ENCODE results near the gene GAB4.

GAB4 gene

DNA sequence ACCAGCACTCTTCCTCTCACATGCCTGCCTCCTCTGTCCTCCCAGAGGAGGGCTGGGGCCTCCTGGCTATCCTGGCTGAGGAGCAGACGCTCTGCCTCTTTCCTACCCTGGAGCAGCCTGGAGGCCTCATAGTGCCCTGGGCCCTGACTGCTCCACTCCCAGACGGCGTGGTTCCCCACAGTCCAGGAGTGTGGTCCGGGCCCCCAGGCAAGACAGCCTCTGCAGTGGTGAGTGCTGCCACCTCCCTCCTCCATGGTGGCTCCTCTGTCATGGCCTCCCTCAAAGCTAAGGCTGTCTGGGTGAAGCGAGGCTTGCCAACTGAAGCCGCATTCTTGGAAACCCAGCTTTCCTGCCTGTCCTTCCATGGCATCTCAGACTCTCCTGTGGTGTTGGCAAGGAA lies 19.8 kb downstream of the GAB4 start:
- DNase-seq (ENCODE audit: extremely low read depth in 1 of 2, low read depth in 1 of 2): no peak

DNA sequence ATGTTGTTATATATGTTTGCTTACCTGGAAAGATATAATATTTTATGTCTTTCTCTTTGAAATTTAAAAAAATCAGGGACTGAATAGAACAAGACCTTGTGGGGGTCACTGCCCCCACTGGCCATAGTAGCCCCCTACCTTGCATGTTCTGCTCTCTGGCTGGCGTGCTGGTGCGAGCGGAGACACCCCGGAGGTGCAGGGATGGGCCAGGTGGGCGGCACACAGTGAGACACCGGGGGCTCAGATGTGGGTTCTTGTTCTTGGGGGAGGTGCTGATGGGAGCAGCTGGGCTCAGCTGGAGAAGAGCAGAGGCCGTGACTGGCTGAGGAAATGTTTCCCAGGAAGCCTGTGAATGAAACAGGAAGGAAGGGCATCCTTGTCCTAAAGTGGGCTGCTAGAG lies 20.2 kb downstream of the GAB4 start:
- no peak for DNase-seq (ENCODE audit: extremely low read depth in 1 of 2, low read depth in 1 of 2)

DNA sequence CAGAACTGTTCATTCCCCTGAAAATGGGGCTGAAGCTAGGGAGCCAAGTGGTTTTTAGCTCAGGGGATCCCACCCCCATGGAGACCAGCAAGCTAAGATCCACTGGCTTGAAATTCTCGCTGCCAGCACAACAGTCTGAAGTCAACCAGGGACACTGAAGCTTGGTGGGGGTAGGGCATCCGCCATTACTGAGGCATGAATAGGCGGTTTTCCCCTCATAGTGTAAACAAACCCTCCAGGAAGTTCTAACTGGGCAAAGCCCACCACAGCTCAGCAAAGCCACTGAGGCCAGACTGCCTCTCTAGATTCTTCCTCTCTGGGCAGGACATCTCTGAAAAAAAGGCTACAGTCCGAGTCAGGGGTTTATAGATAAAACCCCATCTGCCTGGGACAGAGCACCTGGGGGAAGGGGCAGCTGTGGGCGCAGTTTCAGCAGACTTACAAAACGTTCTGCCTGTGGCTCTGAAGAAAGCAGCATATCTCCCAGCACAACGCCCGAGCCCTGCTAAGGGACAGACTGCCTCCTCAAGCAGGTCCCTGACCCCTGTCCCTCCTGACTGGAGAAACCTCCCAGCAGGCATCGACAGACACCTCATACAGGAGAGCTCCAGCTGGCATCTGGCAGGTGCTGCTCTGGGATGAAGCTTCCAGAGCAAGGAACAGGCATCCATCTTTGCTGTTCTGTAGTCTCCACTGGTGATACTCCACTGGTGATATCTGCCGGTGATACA lies 32.7 kb downstream of the GAB4 start:
- no peak for DNase-seq (ENCODE audit: extremely low read depth in 1 of 2, low read depth in 1 of 2)

DNA sequence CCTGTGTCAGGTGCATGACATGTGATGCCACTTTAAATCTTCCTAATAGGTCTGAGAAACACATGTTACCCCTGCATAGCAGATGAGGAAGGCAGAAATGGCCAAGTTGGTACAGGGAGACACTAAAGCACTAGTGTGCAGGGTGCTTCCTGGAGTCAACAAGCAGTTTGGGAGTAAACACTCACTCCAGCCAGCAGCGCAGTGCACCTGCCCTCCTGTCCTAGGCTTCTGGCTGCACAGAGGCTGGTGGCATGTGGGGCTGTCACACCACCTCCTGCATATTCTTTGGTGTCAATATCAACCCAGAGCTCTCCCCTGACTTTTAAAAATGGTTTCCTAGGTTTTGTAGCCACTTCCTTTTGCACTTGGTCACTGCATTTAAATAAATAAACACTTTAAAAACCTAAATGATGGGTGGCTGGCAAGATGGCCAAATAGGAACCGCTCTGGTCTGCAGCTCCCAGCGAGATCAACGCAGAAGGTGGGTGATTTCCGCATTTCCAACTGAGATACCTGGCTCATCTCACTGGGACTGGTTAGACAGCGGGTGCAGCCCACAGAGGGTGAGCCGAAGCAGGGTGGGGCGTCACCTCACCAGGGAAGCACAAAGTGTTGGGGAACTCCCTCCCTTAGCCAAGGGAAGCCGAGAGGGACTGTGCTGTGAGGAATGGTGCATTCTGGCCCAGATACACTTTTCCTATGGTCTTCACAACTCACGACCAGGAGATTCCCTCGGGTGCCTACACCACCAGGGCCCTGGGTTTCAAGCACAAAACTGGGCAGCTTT lies 33.5 kb downstream of the GAB4 start:
- DNase-seq (ENCODE audit: extremely low read depth in 1 of 2, low read depth in 1 of 2): no peak

DNA sequence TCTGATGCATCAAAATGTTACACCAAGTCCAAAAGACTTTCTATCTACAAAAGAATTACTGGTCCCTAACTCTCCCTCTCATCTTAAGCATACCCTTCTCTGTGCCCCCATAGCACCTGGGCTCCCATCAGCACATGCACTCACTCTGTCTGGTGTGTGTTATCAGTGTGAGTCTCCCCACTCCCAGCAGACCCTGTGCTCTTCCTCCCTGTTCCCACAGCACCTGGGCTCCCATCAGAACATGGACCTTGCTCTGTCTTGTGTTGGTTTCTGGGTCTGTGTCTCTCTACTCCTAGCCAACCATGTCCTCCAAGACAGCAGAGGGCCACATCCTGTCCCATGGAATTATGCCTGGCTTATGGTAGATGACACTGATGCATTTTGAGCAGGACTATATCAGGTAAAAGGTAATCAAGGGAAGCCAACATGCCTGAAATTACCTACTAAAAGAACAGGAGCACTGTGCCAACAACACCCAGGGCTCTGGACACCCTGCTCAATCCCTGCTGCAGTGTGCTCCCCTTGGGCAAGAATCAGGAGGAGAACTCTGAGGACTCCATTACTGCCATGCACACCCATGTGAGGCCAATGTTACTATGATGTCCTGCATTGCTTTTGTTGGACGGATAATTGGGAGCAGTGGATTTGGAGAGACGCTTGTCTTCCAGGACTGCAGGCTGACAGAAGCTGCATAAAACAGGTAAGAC lies 34.3 kb downstream of the GAB4 start:
- no peak for DNase-seq (ENCODE audit: extremely low read depth in 1 of 2, low read depth in 1 of 2)

DNA sequence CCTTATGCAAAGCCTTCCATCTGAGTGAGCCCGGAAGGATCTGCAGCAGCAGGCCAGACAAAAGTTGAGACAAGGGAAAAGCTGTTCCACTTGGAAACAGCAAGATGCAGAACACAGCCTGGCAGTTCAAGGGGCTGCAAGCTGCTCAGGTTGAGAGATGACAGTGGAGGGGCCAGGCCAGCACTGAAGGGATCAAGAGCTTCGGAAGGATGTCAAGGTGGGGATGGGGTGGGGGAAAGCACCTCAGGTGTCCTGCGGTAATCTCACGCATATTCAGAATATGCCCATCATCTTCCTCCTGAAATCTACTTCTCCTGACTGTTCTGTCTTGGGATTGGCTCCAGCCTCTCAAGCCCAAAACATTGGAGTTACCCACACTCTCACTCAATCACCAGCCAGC lies 35.7 kb downstream of the GAB4 start:
- DNase-seq (ENCODE audit: extremely low read depth in 1 of 2, low read depth in 1 of 2): no peak

DNA sequence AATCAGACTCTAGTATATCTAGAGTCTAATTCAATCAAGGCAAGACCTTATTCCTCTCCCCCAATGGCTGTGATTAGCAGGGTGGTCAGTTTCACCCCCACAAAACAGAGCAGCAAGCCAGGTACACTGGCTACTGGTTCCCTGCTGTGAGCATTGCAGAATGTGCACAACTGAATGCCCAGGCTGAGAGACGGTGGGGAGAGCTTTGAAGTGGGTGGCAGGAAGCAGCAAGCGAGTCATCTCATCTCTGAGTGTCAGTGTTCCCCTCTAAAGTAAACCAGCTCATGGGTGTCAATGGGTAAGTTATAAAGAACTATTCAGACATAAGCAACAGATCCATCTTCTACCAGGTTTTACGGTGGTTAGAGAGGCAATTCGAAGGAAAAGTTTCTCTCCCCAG lies 37.6 kb downstream of the GAB4 start:
- DNase-seq (ENCODE audit: extremely low read depth in 1 of 2, low read depth in 1 of 2): no peak

DNA sequence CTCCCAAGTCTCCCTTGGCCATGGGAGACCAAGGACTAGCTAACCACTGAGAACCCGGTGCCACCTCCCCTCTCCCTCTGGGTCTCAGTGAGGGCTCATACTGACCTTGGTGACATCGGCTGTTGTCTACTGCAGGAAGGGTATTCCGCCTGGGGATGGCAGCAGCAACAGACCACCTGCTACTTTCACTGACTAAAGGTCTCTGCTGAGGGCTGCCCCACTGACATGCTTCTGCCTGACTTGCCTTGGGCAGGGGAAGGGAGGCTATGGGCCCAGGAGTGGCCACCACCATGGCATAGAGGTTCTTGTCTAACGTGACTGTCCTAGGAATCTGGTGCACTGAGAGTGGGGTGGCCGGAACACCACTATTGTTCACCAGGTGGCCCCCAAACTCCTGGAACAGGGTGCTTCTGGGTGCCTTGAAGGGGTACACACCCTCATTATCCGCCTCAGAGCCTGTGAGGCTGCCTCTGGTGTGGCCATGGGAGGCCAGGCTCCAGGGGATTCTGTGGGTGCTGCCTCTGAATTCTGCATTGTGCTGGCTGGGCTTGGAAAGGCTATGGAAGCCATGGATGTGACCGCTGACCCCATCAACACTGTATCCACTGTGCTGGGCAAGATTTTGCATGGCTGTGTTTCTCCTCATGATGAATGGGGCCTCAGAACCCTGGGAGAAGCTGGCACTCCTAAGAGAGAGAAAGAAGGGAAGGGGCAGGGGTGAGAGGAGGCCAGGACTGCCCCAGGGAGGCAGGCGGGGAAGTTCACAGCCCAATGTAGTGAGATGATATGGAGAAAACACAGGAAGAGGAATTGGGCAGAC lies 38.3 kb downstream of the GAB4 start:
- DNase-seq (ENCODE audit: extremely low read depth in 1 of 2, low read depth in 1 of 2): no peak

DNA sequence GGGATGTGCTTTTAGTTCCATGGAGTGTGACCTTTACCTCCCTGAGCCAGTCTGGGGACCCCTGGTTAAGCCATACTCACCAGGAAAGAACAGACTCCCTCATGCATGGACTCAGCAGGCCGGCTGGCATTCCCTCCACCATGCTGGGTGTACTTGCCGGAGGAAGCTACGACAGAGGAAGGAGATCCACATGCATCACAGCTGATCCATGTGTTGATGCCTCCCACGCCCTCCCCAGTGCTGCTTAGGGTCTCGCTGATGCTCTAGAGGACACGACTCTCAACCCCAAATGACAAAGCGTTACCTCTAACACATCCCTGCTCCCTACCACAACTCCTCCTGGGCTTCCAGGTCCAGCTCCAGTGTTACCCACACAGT lies 39.8 kb downstream of the GAB4 start:
- DNase-seq (ENCODE audit: extremely low read depth in 1 of 2, low read depth in 1 of 2): no peak

DNA sequence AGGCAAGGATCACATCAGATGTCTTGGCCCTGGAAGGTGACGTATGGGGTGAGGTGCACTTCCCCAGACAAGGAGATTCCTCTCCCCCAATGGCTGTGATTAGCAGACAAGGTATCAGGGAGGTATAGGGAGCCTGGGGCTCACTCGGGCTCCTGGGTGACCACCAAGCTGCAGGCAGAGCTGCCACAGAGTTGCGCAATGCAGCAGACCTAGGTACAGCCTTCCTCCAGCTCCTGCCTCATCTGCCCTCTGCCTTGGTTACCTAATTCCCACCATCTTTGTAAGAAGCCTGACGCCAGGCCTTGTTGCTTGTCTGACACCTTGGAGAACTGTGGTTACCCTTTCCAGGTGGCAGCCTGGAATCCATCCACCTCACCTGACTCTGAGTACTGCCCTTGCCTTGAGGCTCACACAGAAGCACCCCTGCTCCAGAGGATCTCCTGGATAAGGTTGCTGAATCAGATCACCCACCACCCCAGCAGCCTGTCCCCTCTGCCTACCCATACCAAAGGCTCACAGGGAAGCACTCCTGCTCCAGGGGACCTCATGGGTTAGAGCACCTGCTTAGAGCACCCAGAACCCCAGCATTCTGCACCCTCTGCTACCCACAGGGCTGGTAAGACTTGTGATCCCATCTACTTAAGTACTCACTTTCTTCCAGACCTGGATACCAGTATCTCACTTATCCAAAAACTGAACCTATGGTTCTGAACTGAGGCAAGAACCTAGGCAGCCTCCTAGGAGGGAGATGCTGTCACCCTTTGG lies 40.4 kb downstream of the GAB4 start:
- DNase-seq (ENCODE audit: extremely low read depth in 1 of 2, low read depth in 1 of 2): no peak

DNA sequence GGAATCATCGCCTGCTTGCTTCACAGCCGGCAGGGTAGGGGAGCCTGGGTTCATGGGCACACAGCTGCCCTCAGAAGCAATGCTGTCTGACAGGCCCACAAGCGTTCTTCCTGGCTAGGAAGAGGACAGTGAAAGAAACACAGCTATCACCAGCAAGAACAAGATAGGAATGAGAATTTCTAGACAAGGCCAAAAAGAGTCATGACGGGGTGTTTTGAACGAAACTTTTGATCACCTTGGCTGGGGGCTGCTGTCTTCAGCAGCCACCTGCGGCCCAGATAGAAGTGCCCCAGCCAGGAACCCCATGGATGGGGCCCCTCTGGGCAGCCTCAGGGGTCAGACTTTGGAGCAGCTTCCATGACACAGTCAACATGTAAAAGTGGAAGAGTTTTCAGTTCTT lies 41.8 kb downstream of the GAB4 start:
- DNase-seq (ENCODE audit: extremely low read depth in 1 of 2, low read depth in 1 of 2): no peak

DNA sequence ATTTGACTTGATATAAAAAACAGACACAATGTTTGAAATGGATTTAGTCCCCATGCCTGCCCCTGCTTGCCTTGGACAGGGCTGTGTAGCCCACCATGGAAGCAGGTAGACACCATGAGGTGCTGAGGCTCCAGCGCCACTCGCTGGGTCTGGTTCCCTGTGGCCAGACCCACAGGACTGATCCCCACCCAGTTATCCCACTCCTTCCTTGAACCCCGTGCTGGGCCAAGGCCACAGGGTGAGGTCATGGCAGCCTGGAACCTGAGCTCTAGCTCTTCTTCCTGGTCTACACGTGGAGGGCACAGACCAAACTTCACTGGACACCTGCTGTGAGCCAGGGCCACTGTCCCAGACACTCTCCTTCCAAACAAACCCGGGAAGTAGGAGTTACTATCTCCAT lies 42.5 kb downstream of the GAB4 start:
- DNase-seq (ENCODE audit: extremely low read depth in 1 of 2, low read depth in 1 of 2): no peak

DNA sequence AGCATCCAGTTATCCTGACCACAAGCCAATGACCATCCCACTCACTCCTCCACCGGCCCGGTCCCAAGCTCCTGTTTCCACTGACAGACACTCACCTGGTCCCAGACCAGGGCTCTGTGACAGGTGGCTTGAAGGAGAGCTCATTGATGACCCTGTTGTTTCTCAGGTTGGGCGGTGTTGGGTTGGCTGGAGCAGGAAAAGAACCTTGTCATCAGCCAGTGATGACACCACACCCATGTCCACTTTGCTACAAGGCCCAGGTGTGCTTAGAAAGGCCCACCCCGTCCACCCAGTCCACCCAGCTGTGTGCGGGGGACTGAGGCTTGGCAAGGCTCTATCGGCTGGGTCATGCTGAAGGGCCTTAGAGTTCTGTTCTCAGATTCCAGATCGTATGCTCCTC lies 42.9 kb downstream of the GAB4 start:
- DNase-seq (ENCODE audit: extremely low read depth in 1 of 2, low read depth in 1 of 2): no peak

DNA sequence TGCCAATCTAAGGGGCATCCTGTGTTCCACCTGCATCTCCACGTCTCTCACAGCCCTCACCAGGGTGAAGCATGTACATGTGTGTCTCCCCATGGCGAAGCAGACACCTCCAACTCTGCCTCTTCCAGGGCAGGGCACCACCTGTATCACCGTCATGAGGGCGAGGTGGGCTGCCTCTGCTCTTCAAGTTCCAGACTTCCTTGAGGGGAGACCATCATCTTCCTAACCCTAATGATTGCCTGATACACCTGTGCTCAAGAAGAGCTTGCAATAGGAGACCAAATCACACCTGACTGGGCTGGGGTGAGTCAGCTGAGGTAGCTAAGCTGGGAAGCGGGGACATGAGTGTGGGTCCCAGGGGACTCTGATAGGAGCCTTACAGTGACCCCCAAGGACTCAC lies 43.7 kb downstream of the GAB4 start:
- DNase-seq (ENCODE audit: extremely low read depth in 1 of 2, low read depth in 1 of 2): no peak

DNA sequence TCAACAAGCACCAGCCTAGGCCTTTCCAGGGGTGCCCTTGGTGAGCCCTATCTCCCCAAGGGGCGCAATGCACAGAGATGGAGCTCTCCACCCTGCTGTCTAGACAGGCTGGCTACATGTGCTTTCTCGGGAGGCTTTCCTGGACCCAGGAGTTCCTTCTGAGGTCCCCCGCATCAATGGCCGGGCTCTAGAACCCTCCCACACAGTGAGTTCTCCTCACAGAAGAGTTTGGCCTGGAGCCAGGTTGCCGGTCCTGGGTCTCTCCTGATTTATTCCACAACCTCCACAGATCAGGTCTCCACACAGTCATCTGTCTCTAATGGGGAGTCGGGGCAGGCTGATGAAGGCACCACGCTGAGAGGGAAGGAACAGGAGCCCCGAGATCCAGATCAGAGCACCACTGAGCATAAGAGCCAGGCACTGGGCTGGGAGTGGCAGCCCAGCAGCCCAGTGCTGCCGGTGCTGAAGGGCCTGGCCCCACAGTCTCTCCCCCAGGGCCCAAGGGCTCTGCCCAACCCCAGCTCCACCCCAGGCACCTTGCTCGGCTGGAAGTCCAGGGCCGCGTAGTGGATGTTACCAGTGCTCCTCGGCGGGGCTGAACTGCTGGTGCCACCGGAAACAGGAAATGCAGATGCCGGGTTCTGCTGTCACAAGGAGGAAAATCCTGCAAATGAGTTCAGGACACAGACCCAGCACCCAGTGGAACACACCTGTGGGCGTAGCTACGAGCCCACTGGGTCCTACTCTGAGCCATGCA lies 44.7 kb downstream of the GAB4 start:
- no peak for DNase-seq (ENCODE audit: extremely low read depth in 1 of 2, low read depth in 1 of 2)

DNA sequence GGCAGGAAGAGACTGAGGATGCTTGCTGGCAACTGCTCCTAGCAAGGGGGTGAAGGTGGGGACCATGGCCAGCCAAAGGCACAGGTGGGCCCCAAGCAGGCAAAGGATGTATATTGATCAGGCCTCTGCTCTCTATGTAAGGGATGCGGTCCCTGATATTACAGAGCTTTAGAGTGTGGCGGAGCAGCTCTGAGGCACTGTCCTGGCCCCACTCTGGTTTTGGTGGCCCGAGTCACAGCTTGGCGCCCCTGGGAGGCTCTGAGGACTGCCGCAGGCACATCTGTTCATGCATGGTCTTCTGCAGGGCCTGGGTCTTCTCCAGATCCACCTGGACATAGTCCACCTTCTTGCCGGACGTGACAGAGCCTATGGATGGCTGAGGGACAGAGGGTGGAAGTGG lies 45.5 kb downstream of the GAB4 start:
- DNase-seq (ENCODE audit: extremely low read depth in 1 of 2, low read depth in 1 of 2): no peak

DNA sequence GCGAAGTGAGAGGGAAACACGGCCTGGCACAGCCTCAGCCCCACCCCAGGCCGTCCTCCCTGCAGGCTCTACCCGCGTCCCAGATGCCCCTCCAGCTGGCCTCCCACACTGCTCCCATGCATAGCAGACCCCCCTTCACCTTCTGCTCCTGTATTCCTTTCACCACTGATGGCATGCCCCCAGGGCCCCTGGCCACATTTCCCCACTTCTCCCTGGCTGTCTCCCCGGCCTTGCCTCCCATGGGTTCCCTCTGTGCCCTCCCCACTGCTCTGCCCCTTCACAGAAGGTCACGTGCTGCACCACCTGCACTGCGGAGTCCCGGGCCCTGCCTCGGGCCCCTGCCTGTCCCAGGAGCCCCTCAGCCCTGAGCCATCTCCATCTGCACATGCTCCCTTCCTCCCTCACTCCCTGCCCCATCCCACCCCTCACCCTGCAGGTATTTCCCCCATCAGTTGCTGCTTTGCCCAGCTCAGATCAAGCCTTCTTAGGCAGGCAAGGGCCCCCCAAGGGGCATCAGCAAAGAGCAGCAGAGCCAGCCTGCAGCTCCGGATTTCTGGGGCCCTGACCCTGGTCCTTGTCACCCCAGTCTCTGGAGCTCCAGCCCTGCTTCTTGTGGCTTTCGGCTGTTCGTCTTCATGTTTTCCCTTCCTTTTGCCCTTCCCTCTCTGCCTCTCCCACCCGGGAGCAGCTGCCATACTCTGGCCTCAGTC lies 46.4 kb downstream of the GAB4 start:
- no peak for DNase-seq (ENCODE audit: extremely low read depth in 1 of 2, low read depth in 1 of 2)

DNA sequence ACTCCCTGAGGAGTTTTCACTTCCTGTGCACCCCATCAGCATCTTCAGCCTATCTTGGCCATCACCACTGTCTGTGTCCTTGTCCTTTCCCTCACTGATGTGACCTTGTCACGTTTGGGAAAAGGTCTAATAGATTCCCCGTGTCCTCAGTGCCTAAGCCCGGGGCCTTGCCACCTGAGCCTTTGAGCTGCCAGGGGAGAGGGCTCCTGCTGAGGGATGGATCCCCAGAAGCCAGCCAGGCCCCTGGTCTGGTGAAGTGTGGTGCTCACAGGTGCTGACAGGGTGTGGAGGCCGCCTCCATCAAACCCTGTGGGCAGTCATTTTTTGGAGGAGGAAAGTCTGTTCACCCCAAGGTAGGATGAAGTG lies 47.2 kb downstream of the GAB4 start:
- DNase-seq (ENCODE audit: extremely low read depth in 1 of 2, low read depth in 1 of 2): no peak

DNA sequence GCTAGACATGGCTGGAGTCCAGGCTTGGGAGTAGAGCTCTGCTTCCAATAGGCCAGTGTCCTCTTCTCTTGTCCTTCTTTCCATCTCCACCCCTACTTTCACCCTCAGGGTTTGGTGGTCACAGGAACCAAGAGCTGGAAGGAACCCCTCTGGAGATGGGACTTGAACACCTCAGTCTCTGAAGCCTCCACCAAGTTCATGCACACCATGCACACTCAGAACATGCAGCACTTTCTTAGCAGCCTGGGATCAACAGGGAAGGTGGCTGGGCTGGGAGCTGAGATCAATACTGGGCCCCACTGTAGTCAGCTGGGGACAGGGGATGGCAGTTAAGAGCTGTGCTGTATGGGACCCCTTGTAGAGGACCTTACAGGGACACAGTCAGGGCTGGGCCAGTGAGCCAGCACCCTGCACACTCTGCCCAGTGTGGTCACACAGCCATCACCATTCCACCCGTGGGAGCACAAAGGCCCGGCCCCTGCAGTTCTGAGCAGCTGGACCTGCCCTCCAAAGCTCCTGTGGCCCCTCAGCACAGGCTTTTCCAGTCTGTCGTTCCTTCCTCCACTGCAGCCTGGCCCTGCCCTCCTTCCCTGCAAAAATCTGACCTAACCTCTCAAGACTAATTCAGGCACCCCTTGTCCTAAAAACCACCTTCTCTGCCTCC lies 47.7 kb downstream of the GAB4 start:
- no peak for DNase-seq (ENCODE audit: extremely low read depth in 1 of 2, low read depth in 1 of 2)
